PC-3 (cell line): ENCODE measurements around the gene FAM222A. TPM values are rescaled to one million over a fixed set of nuclear protein-coding genes. Genes with fewer than 3 reads are reported as not detected.

Experiments used
- ATAC-seq: fragments of 200-7000 bp; cut with Tn5 transposase; 2 replicates; pipeline ENCODE4 v1.9.1; 2020; ENCODE audit warnings: mild to moderate bottlenecking, moderate library complexity
- BruUV-seq: library from RNA; stranded (reverse); fragments of 400-500 nt; replicated peaks from 2 replicates; lab custom pipeline; 2021; lab: Mats Ljungman, UMichigan
- CTCF ChIA-PET: fragments of 300-600 bp; sonication (Branson Sonifier 250); formaldehyde crosslinking; loops from one replicate; lab custom pipeline; 2022; ENCODE audit warnings: antibody characterized with exemption; lab: Charles Lee
- POLR2A ChIA-PET: fragments of 300-600 bp; sonication (Branson Sonifier 250); formaldehyde crosslinking; loops from one replicate; lab custom pipeline; 2022; ENCODE audit warnings: antibody characterized with exemption; ENCODE audit not compliant: unreplicated experiment; lab: Charles Lee
- DNase-seq: peaks from one replicate; pipeline ENCODE4 v3.0.0-alpha.2; 2015
- H2AFZ ChIP-seq: fragments of 300-600 bp; sonication (generic); 2 replicates; pipeline ENCODE4 v1.6.0; 2016; ENCODE audit warnings: antibody characterized with exemption, low read length
- H3F3A ChIP-seq: fragments of 300-600 bp; sonication (generic); one replicate; pipeline ENCODE4 v1.6.0; 2017; ENCODE audit warnings: antibody characterized with exemption, low read length, control low read depth, mild to moderate bottlenecking; ENCODE audit not compliant: unreplicated experiment
- H3K27ac ChIP-seq: fragments of 300-600 bp; sonication (generic); 2 replicates; pipeline ENCODE4 v1.5.1; 2016; ENCODE audit warnings: mild to moderate bottlenecking, low read length
- H3K27me3 ChIP-seq: fragments of 300-600 bp; sonication (generic); 2 replicates; pipeline ENCODE4 v1.6.1; 2016; ENCODE audit warnings: low read length, mixed read lengths
- H3K36me3 ChIP-seq: fragments of 300-600 bp; sonication (generic); 2 replicates; pipeline ENCODE4 v1.6.1; 2016; ENCODE audit warnings: low read depth, mixed run types, low read length, mixed read lengths
- H3K4me1 ChIP-seq: fragments of 300-600 bp; sonication (generic); 2 replicates; pipeline ENCODE4 v1.5.1; 2016; ENCODE audit warnings: low read length; ENCODE audit not compliant: insufficient read depth
- H3K4me2 ChIP-seq: fragments of 300-600 bp; sonication (generic); 2 replicates; pipeline ENCODE4 v1.6.0; 2016; ENCODE audit warnings: low read length
- H3K4me3 ChIP-seq: fragments of 300-600 bp; sonication (generic); 2 replicates; pipeline ENCODE4 v1.5.1; 2016; ENCODE audit warnings: mild to moderate bottlenecking, low read length, mixed read lengths
- H3K79me2 ChIP-seq: fragments of 300-600 bp; sonication (generic); 2 replicates; pipeline ENCODE4 v1.6.1; 2017; ENCODE audit warnings: low read length, mixed read lengths
- H3K9ac ChIP-seq: fragments of 300-600 bp; sonication (generic); 2 replicates; pipeline ENCODE4 v1.6.0; 2016; ENCODE audit warnings: mild to moderate bottlenecking, low read length
- H3K9me2 ChIP-seq: fragments of 300-600 bp; sonication (generic); replicated peaks from 2 replicates; pipeline ENCODE4 v1.6.1; 2016; ENCODE audit warnings: mixed run types, low read length, mixed read lengths
- H3K9me3 ChIP-seq: fragments of 300-600 bp; sonication (generic); 2 replicates; pipeline ENCODE4 v1.6.1; 2016; ENCODE audit warnings: low read length, mixed read lengths
- H4K20me1 ChIP-seq: fragments of 300-600 bp; sonication (generic); 2 replicates; pipeline ENCODE4 v1.6.1; 2016; ENCODE audit warnings: low read length, mixed read lengths
- EZH2 ChIP-seq: fragments of 300-600 bp; sonication (generic); IDR thresholded peaks from one replicate; pipeline ENCODE4 v1.6.1; 2017; ENCODE audit warnings: antibody characterized with exemption, mild to moderate bottlenecking, low read length; ENCODE audit not compliant: unreplicated experiment
- EZH2phosphoT487 ChIP-seq: fragments of 300-600 bp; sonication (generic); IDR thresholded peaks from 2 replicates; pipeline ENCODE4 v1.6.1; 2018; ENCODE audit warnings: mild to moderate bottlenecking, antibody characterized with exemption, low read length, borderline replicate concordance
- intact Hi-C: fragments of 100-400 bp; cut with micrococcal nuclease; formaldehyde crosslinking; loops from 2 replicates; pipeline ENCODE4 v1.9.0; 2023
- total RNA-seq: library from RNA; depleted of rRNA; stranded (reverse); fragments of >200 nt; gene quantifications from 2 replicates; pipeline ENCODE4 v1.2.3, GENCODE V29; 2014
- TF ChIP-seq, protein P1 (sequence below): fragments of 300-600 bp; sonication (generic); conservative IDR thresholded peaks from 2 replicates; pipeline ENCODE4 v1.5.1; 2017; ENCODE audit warnings: antibody characterized with exemption, low read depth, mild to moderate bottlenecking, low read length

The FAM222A gene
- total RNA-seq, 1 experiment from 2014 or later: 11.7 TPM

DNA sequence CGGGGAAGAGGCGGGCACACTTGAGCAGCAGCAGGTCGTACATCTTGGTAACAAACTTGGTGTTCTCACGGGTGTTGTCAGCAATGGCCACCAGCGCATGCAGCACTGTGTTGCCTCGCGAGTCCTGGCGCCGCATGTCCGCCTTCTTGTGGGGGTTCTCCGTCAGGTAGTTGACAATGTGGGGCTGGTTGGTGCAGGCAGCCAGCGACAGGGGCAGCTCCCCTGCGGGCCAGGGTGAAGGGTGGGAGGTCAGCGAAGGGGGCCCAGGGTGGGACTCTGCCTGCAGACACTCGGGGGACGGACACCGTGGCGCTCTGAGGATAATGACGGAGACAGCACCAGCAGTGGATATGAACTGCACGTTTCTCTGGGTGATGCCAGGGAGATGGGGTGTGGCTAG, 85.1 kb downstream of the FAM222A start:
- TF ChIP-seq EZH2 (no peak), EZH2phosphoT487 (no peak)
- TF ChIP-seq, protein P1, sequence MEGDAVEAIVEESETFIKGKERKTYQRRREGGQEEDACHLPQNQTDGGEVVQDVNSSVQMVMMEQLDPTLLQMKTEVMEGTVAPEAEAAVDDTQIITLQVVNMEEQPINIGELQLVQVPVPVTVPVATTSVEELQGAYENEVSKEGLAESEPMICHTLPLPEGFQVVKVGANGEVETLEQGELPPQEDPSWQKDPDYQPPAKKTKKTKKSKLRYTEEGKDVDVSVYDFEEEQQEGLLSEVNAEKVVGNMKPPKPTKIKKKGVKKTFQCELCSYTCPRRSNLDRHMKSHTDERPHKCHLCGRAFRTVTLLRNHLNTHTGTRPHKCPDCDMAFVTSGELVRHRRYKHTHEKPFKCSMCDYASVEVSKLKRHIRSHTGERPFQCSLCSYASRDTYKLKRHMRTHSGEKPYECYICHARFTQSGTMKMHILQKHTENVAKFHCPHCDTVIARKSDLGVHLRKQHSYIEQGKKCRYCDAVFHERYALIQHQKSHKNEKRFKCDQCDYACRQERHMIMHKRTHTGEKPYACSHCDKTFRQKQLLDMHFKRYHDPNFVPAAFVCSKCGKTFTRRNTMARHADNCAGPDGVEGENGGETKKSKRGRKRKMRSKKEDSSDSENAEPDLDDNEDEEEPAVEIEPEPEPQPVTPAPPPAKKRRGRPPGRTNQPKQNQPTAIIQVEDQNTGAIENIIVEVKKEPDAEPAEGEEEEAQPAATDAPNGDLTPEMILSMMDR: no peak
- Histone ChIP-seq H3K4me2 (no peak overlapping the region), H3K36me3 (no peaks in the 10 kb centered on the region), H3K9me3 (no peaks in the 10 kb centered on the region), H3F3A (no peaks in the 10 kb centered on the region), H3K79me2 (no peaks in the 10 kb centered on the region), H2AFZ (no peak overlapping the region), H4K20me1 (no peaks in the 10 kb centered on the region), H3K4me1 (peaks cover 7% of the 10 kb centered on the region; the same call in 1 of the 2 replicates), H3K4me3 (no peak overlapping the region), H3K9ac (no peak overlapping the region), H3K27ac (no peak overlapping the region), H3K9me2 (no peaks in the 10 kb centered on the region), H3K27me3 (no peaks in the 10 kb centered on the region)
- no peak for ATAC-seq
- BruUV-seq: no TSS peak
- ChIA-PET CTCF (no interaction called here), POLR2A (no interaction called here)
- intact Hi-C loops: no loop called here
- DNase-seq: no peak

DNA sequence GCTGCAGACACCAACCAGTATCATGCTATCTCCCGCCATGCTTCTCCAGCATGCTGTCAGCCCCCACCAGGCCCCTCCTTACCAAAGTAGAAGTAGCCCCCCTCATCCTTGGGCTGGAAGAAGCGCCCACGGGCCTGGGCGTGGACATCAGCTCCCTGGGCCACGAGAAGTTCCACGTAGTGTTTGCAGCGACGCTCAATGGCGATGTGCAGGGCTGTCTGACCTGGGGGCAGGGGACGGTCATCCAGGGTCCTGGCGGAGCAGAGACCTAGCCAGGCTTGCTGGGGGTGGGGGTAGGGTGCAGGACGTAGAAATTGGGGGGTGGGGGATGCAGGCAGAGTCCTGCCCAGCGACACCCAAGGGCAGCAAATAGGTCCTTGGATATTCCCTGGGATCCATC, 86.9 kb downstream of the FAM222A start:
- TF ChIP-seq EZH2phosphoT487 (no peak), EZH2 (no peak)
- TF ChIP-seq, protein P1: no peak
- no peaks in the 10 kb centered on the region for H3K9me2 ChIP-seq
- ATAC-seq: no peak
- no peaks in the 10 kb centered on the region for H3K36me3 ChIP-seq
- no TSS peak for BruUV-seq
- POLR2A ChIA-PET: no interaction called here
- H3K4me2 ChIP-seq: no peak overlapping the region
- no peaks in the 10 kb centered on the region for H4K20me1 ChIP-seq
- H3K4me1 ChIP-seq: no peaks in the 10 kb centered on the region
- H3F3A ChIP-seq: no peaks in the 10 kb centered on the region
- CTCF ChIA-PET: no interaction called here
- H3K27me3 ChIP-seq: no peaks in the 10 kb centered on the region
- no peaks in the 10 kb centered on the region for H3K79me2 ChIP-seq
- H2AFZ ChIP-seq: no peak overlapping the region
- H3K4me3 ChIP-seq: no peak overlapping the region
- H3K27ac ChIP-seq: no peak overlapping the region
- intact Hi-C loops: no loop called here
- no peak for DNase-seq
- H3K9me3 ChIP-seq: no peaks in the 10 kb centered on the region
- no peak overlapping the region for H3K9ac ChIP-seq

DNA sequence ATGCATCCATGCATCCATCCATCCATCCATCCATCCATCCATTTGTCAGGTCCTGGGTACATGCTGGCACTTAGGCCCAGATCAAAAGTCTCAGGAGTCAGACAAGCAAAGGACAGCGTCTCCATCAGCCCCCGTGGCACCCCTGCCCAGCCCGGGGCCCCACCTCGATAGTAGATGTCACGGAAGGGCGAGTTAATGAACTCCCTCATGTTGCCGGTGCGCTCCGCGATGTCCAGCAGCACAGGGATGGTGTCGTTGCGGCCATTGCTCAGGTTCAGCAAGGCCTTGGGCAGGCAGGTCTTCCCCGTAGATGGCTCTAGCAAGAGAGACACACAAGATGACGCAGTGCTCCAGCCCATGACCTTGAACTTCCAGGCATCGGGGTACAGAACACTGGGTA, 89.2 kb downstream of the FAM222A start:
- Histone ChIP-seq H3K9ac (no peak overlapping the region), H3K9me2 (no peaks in the 10 kb centered on the region), H3F3A (no peaks in the 10 kb centered on the region), H2AFZ (no peak overlapping the region), H3K79me2 (no peaks in the 10 kb centered on the region), H3K27me3 (no peaks in the 10 kb centered on the region), H3K27ac (no peak overlapping the region), H3K4me2 (no peak overlapping the region), H3K36me3 (no peaks in the 10 kb centered on the region), H4K20me1 (no peaks in the 10 kb centered on the region), H3K4me1 (no peaks in the 10 kb centered on the region), H3K4me3 (no peak overlapping the region), H3K9me3 (no peaks in the 10 kb centered on the region)
- no peak for DNase-seq
- no peak for TF ChIP-seq EZH2phosphoT487
- no peak for TF ChIP-seq EZH2
- TF ChIP-seq, protein P1: no peak
- CTCF ChIA-PET: no interaction called here
- POLR2A ChIA-PET: no interaction called here
- BruUV-seq: no TSS peak
- no peak for ATAC-seq
- intact Hi-C loops: no loop called here
